NCI-H460 (cell line): ENCODE measurements around the gene DENND5B. TPM values are rescaled to one million over a fixed set of nuclear protein-coding genes. Genes with fewer than 3 reads are reported as not detected.
A peak's percentile ranks its signal among the peaks of the same experiment; 100 is the strongest.
"Not testable (repeated sequence)": the region's sequence is repeated elsewhere in the genome, so short reads cannot be mapped to it uniquely, and the experiment has no call there.

Experiments used
- DNase-seq: peaks from one replicate; pipeline ENCODE4 v3.0.0-alpha.2; 2016; ENCODE audit warnings: low read depth; ENCODE audit errors: extremely low read depth
- total RNA-seq: library from RNA; depleted of rRNA; stranded (reverse); fragments of >200 nt; shearing (Covaris generic); gene quantifications from 2 replicates; pipeline ENCODE4 v1.2.3, GENCODE V29; 2014

Gene DENND5B
- total RNA-seq, 1 experiment from 2014 or later = 18.9 TPM

DNA sequence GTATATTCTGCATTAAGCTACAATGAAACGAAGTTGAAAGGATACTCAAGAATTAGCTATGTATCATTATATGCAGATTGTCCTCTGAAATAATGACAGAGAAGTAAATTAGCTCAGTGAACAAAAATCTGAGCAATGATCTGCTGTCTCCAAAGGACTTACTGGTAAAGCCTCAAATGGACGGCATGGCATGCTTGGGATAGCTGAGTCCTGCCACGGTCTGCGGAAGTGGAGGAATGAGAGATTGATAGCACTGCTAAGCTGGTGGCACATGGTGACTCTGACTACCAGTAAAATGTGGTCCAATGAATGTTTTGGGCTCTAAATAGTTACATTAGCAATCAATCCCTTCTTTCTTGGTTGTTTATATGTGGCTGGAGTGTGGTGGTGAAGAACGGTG is 3.7 kb upstream of the DENND5B start:
- no peak for DNase-seq

DNA sequence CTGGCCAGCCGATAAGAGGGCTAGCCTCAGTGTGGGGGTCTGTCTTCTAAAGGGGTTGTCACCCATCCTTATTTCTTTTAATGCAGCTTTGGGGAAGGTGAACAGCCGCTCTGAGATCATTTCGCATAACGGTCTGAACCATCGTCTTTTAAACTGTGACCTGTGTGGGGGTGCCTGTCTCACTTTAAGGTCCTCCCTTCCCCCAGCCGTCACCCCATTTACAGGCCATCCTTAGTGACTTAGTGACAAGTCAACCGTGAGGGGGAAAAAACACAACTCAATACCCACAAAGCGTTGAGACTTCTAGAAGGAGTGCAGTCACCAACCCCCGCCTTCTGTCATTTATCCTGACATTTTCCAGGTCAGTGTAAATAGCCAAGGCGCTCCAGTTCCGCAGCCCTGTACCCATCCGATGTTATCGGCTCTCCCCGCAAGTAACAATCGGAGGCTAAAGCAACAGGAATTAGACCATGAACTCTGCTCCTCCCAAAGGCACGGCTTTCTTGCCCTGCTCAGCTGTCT is 505 bp upstream of the DENND5B start:
- no peak for DNase-seq

- peak; percentile 50 for DNase-seq
These were observed 863 bp downstream of the DENND5B start for GRCh38 chr12:31589904-31590641.

DNA sequence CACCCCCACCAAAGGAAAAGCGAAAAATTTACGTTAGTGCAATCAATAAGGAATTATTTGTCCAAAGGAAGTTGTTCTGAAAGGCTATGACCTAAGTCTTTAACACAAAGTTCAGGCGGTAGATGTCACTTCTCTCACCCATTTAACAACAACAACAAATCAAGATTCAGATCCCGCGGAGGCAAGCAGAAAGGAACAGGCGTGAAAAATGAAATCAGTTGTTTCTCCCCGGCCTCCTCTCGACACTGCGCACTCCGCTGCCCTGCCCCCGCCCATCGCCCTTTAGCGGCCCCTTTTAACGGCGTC is 1.4 kb downstream of the DENND5B start:
- DNase-seq = no peak

- no peak for DNase-seq
These were observed 2.0 kb downstream of the DENND5B start for GRCh38 chr12:31588976-31589375.

DNA sequence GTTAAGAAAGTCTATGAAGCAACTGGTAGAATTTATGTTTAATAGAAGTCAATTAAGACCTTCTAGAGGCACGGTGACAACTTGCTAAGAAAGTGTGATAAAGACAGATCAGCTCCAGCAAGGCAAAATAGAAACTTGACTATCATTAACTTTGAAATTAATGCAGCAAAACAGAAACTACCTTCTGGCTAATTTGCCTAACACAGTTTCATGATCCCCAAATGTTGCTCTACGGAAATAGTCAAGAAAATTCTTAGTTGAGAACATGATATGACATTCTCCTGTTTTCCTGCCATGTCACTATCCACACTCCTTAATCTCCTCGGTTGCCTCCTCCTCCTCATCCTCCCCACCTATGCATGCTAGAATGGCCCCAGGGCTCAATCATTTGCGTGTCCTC is 4.2 kb downstream of the DENND5B start:
- no peak for DNase-seq

GRCh38 chr12:31585895-31586294 is 5.0 kb downstream of the DENND5B start:
- no peak for DNase-seq

DNA sequence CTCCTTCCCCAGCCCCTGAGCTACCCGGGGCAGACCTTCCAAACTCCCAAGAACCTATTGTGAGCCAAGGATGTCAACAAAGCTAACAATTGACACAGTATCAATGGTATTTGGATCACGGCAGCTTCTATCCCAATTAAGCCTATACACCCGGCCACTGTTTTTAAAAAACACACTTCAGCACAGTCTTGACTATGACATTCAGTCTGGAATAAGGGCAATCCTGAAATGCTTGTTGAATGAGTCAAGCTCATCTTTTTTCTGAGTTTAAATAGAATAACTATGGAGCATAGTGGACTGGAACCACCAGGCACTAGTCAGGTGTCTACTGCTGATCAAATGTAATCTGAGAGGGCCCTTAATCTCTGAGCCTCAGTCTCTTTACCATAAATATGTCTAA is 5.7 kb downstream of the DENND5B start:
- DNase-seq = no peak

DNA sequence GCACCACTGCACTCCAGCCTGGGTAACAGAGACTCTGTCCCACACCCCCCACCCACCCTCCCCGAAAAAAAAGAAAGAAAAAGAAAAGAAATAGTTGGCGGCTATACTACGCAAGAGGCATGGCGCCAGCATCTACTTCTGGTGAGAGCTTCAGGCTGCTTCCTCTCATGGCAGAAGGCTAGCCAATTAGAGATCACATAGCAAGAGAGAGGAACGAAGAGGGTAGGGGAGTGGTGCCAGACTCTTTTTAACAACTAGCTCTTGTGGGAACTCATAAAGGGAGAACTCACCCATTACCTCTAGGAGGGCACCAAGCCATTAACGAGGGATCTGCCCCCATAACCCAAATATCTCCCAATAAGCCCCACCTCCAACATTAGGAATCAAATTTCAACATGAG is 6.2 kb downstream of the DENND5B start:
- no peak for DNase-seq

- DNase-seq = no peak
These were observed 7.1 kb downstream of the DENND5B start for GRCh38 chr12:31583878-31584277.

GRCh38 chr12:31582155-31582554 is 8.8 kb downstream of the DENND5B start:
- no peak for DNase-seq

- peak; percentile 8 for DNase-seq
These were observed 12.3 kb downstream of the DENND5B start for GRCh38 chr12:31578632-31579031.

- DNase-seq = no peak
These were observed 15.9 kb downstream of the DENND5B start for GRCh38 chr12:31574803-31575575.

GRCh38 chr12:31574367-31574766 is 16.6 kb downstream of the DENND5B start:
- not testable (repeated sequence) for DNase-seq

GRCh38 chr12:31572900-31573600 is 17.9 kb downstream of the DENND5B start:
- no peak for DNase-seq

- no peak for DNase-seq
These were observed 20.1 kb downstream of the DENND5B start for GRCh38 chr12:31570880-31571279.

DNA sequence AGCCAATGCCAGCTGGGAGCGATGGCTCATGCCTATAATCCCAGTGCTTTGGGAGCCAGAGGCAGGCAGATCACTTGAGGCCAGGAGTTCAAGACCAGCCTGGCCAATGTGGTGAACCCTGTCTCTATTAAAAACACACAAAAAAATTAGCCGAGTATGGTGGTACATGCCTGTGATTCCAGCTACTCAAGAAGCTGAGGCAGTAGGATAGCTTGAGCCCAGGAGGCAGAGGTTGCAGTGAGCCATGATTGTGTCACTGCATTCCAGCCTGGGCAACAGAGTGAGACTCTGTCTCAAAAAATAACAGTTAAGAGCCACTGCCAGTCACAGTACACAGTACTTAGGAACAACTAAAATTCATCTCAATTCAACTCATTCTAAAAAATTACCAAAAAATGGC is 21.4 kb downstream of the DENND5B start:
- not testable (repeated sequence) for DNase-seq

- no peak for DNase-seq
These were observed 22.4 kb downstream of the DENND5B start for GRCh38 chr12:31568498-31568897.

GRCh38 chr12:31567029-31567428 is 23.9 kb downstream of the DENND5B start:
- DNase-seq = no peak

DNA sequence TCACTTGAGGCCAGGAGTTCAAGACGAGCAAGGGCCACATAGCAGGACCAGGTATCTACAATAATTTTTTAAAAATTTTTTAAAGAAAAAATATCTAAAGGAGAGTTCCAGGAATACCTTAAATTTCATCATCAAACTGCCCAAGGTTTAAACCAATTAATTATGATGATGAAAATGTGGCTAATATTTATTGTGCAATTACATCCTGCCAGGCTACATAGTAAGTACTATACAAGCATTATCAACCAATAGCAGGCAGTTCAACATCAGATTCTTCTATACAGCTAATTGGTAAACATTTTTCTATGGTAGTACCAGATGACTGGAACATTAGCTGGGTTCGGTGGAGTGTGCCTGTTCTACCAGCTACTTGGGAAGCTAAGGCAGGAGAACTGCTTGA is 24.4 kb downstream of the DENND5B start:
- no peak for DNase-seq

DNA sequence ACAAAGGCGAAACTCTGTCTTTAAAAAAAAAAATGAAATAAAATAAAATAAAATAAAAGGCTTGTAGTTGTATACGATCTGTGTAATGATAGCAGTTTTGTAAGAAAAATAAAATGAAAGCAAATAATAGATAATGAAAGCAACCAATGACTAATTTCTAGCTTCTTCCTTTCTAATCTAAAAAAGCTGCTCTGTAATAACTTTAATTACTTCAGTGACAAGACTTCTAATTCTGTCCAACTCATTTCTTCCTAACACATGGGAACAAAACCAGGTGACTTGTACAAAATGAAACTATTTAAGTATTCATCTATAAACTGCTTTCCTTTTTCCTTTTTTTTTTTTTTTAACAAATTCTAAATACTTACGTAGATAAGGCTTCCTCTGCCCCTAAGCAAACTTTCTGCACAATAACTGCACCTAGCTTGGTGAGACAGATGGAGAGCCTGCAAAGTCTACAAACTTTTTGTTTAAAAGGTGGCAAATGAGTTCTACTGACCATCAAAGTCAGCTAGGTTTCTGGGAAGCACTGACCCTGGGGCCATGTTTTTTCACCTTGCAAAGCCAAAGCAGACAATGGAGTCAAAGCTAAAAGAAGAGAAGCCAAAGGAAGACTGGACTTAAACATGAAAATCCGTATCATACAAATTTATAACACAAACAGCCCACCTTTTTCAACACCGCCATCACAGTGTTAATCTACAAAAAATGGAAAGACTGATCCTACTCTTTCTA is 28.2 kb downstream of the DENND5B start:
- DNase-seq = no peak
